ENCODE results near the gene ARHGEF4. TPM values are rescaled to one million over a fixed set of nuclear protein-coding genes. Genes with fewer than 3 reads are reported as not detected.

ARHGEF4 gene
- total RNA-seq, 4 donors from 2014 or later = 108 to 378 (median 134) TPM

GRCh38 chr2:130864830-130865800 is 28.4 kb downstream of the ARHGEF4 start:
- Histone ChIP-seq H3K9me3 (no peaks in the 10 kb centered on the region), H3K36me3 (no peaks in the 10 kb centered on the region), H3K27ac (peak overlapping the region; percentile 48), H3K4me1 (peaks cover 8% of the 10 kb centered on the region), H3K4me3 (no peak overlapping the region), H3K27me3 (peaks cover 5% of the 10 kb centered on the region)
- peak in 1 of 2 donors; percentile 50 for DNase-seq (ENCODE audit: low spot score in 2 of 2)
- 51% methylated on average over 17 of the region's 17 CpGs for WGBS
- TF ChIP-seq POLR2A (IDR thresholded peaks at IDR 0.05) (no peak), CTCF (IDR thresholded peaks at IDR 0.05) (no peak), EP300 (IDR thresholded peaks at IDR 0.05) (no peak), POLR2AphosphoS5 (IDR thresholded peaks at IDR 0.05) (no peak)

DNA sequence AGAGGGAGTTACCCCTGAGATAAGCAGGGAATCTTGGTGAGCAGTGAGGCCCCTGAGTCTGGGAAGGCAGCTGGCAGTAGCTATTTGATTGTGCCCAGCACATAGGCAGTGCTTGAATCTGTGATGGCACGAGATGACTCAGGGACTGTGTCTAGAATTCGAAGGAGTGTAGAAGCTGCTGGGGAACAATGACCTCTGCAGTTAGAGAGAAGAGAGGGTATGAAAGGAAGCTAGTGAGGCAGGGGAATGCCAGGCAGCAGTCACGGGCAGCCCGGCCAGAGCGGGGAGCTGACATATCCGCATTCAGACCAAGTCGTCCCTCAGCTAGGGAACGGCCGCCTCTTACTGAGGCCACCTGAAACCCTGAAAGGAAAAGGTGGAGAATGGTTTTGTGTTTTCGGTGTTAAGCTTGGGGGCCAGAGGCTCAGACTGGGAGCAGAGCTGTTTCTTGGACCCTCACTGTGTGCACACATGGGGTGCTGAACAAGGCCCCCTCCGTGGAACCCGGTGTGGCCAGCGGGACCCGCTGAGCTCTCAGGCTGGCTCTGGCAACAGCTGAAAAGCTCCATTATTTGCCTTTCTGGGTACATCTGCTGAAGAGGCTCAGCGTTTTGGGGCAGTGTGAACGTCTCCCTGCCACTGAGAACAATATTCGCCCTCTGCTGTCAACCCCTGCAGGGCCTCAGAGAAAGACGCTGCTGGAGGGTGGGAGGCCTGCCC is 32.9 kb downstream of the ARHGEF4 start:
- Histone ChIP-seq H3K36me3 (no peaks in the 10 kb centered on the region), H3K9me3 (no peaks in the 10 kb centered on the region), H3K27me3 (peaks cover 5% of the 10 kb centered on the region), H3K27ac (no peak overlapping the region), H3K4me3 (no peak overlapping the region), H3K4me1 (peaks cover 3% of the 10 kb centered on the region)
- 82% methylated on average over 15 of the region's 18 CpGs for WGBS
- TF ChIP-seq EP300 (IDR thresholded peaks at IDR 0.05) (no peak), CTCF (IDR thresholded peaks at IDR 0.05) (no peak), POLR2A (IDR thresholded peaks at IDR 0.05) (no peak), POLR2AphosphoS5 (IDR thresholded peaks at IDR 0.05) (no peak)
- peak; percentile 33 to 76 for DNase-seq (ENCODE audit: low spot score in 2 of 2)

DNA sequence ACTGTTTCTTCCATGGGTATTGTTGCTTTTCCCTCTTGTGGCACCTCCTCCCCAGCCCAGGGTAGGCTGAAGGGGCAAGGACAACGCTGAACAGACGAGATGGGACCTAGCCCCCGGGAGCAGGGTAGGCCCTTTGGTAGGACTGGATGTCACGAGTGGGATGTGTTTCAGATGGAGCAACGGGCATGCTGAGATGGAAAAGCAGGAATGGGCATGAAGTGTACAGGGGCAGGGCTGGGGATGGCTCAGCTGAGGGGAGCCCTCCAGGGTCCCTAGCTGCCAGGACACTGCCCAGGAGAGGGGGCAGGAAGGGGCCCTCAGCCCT is 33.4 kb downstream of the ARHGEF4 start:
- no peaks in the 10 kb centered on the region for H3K4me1 ChIP-seq
- H3K27me3 ChIP-seq = peaks cover 5% of the 10 kb centered on the region
- peak in 1 of 2 donors; percentile 58 for DNase-seq (ENCODE audit: low spot score in 2 of 2)
- H3K9me3 ChIP-seq = no peaks in the 10 kb centered on the region
- 79% methylated on average over 5 of the region's 5 CpGs for WGBS
- H3K4me3 ChIP-seq = no peak overlapping the region
- no peak overlapping the region for H3K27ac ChIP-seq
- TF ChIP-seq EP300 (IDR thresholded peaks at IDR 0.05) (no peak), POLR2AphosphoS5 (IDR thresholded peaks at IDR 0.05) (no peak), POLR2A (IDR thresholded peaks at IDR 0.05) (no peak), CTCF (IDR thresholded peaks at IDR 0.05) (no peak)
- H3K36me3 ChIP-seq = no peaks in the 10 kb centered on the region

- Histone ChIP-seq H3K4me1 (no peaks in the 10 kb centered on the region), H3K27me3 (peaks cover 5% of the 10 kb centered on the region), H3K36me3 (no peaks in the 10 kb centered on the region), H3K4me3 (no peak overlapping the region), H3K9me3 (no peaks in the 10 kb centered on the region), H3K27ac (no peak overlapping the region)
- no peak for TF ChIP-seq CTCF (IDR thresholded peaks at IDR 0.05)
- no peak for TF ChIP-seq POLR2AphosphoS5 (IDR thresholded peaks at IDR 0.05)
- TF ChIP-seq EP300 (IDR thresholded peaks at IDR 0.05) = no peak
- no peak for TF ChIP-seq POLR2A (IDR thresholded peaks at IDR 0.05)
- WGBS = 81% methylated on average over 5 of the region's 7 CpGs
- peak in 1 of 2 donors; percentile 57 for DNase-seq (ENCODE audit: low spot score in 2 of 2)
These were observed 34.1 kb downstream of the ARHGEF4 start for GRCh38 chr2:130870779-130871178.

All from suprapubic skin (tissue), 4 donors.